Neuronal stem cell (in vitro differentiated cells): Measurements from ENCODE around the gene HOXB7.

Experiments used
- DNase-seq: peaks from one replicate; pipeline ENCODE4 v3.0.0-alpha.2; 2013; ENCODE audit warnings: low spot score
- H2AFZ ChIP-seq: one replicate; pipeline ENCODE4 v1.6.1; 2013; ENCODE audit warnings: mild to moderate bottlenecking, low read length, inconsistent platforms
- H2AK5ac ChIP-seq: 2 replicates; pipeline ENCODE4 v1.6.1; 2013; ENCODE audit warnings: low read depth, mild to moderate bottlenecking, inconsistent platforms, low read length, moderate library complexity, mixed read lengths
- H2BK120ac ChIP-seq: 2 replicates; pipeline ENCODE4 v1.6.1; 2013; ENCODE audit warnings: low read depth, mild to moderate bottlenecking, inconsistent platforms, low read length, moderate library complexity, mixed read lengths
- H2BK12ac ChIP-seq: one replicate; pipeline ENCODE4 v1.6.1; 2013; ENCODE audit warnings: low read length, inconsistent platforms
- H2BK15ac ChIP-seq: 2 replicates; pipeline ENCODE4 v1.6.1; 2013; ENCODE audit warnings: mild to moderate bottlenecking, low read length, inconsistent platforms, mixed read lengths
- H2BK5ac ChIP-seq: one replicate; pipeline ENCODE4 v1.6.1; 2013; ENCODE audit warnings: inconsistent platforms, mild to moderate bottlenecking, low read length, moderate library complexity
- H3K14ac ChIP-seq: one replicate; pipeline ENCODE4 v1.6.1; 2013; ENCODE audit warnings: low read length, inconsistent platforms
- H3K18ac ChIP-seq: 2 replicates; pipeline ENCODE4 v1.6.1; 2013; ENCODE audit warnings: low read length, inconsistent platforms
- H3K23ac ChIP-seq: 2 replicates; pipeline ENCODE4 v1.6.1; 2013; ENCODE audit warnings: low read depth, mild to moderate bottlenecking, mixed read lengths, low read length, inconsistent platforms; ENCODE audit not compliant: poor library complexity
- H3K27ac ChIP-seq: replicated peaks from 3 replicates; pipeline ENCODE4 v1.5.1; 2013; ENCODE audit warnings: low read length, inconsistent platforms
- H3K27me3 ChIP-seq, 3 experiments: 2 replicates each; pipeline ENCODE4 v1.6.1; 2013; ENCODE audit warnings: low read length in 3 of 3, mild to moderate bottlenecking in 2 of 3, inconsistent platforms in 1 of 3, low read depth in 1 of 3, mixed read lengths in 1 of 3, moderate library complexity in 1 of 3; ENCODE audit not compliant: control insufficient read depth in 3 of 3, insufficient read depth in 3 of 3
- H3K36me3 ChIP-seq, 2 donors: replicated peaks in 1 of 2; 2 replicates each; pipeline ENCODE4 v1.6.1; 2013; ENCODE audit warnings: low read length in 2 of 2; ENCODE audit not compliant: control insufficient read depth in 2 of 2, insufficient read depth in 2 of 2
- H3K4ac ChIP-seq: 2 replicates; pipeline ENCODE4 v1.6.1; 2013; ENCODE audit warnings: inconsistent platforms, mild to moderate bottlenecking, low read length, moderate library complexity
- H3K4me1 ChIP-seq, 2 donors: 1 replicate in 1 of 2; 2 replicates in 1 of 2; pipeline ENCODE4 v1.6.1; 2013; ENCODE audit warnings: low read length in 2 of 2, low read depth in 1 of 2; ENCODE audit not compliant: control insufficient read depth in 2 of 2, insufficient read depth in 1 of 2
- H3K4me2 ChIP-seq: one replicate; pipeline ENCODE4 v1.6.1; 2013; ENCODE audit warnings: mild to moderate bottlenecking, low read length, inconsistent platforms; ENCODE audit not compliant: insufficient read depth, poor library complexity, severe bottlenecking
- H3K4me3 ChIP-seq, 2 donors: 2 replicates each; pipeline ENCODE4 v1.5.1; 2013; ENCODE audit warnings: low read length in 2 of 2, mild to moderate bottlenecking in 2 of 2, inconsistent platforms in 1 of 2, moderate library complexity in 1 of 2
- H3K79me1 ChIP-seq: one replicate; pipeline ENCODE4 v1.6.1; 2013; ENCODE audit warnings: low read depth, mild to moderate bottlenecking, inconsistent platforms, low read length, moderate library complexity
- H3K9ac ChIP-seq: one replicate; pipeline ENCODE4 v1.6.1; 2013; ENCODE audit warnings: mild to moderate bottlenecking, low read depth, low read length, inconsistent platforms; ENCODE audit not compliant: poor library complexity
- H3K9me3 ChIP-seq, 2 donors: replicated peaks in 1 of 2; 2 replicates each; pipeline versions ENCODE3 to v1.6.1; 2013; ENCODE audit warnings: low read length in 2 of 2, mild to moderate bottlenecking in 2 of 2, inconsistent platforms in 1 of 2, low read depth in 1 of 2, mixed read lengths in 1 of 2, moderate library complexity in 1 of 2; ENCODE audit not compliant: control insufficient read depth in 2 of 2, insufficient read depth in 1 of 2
- H4K8ac ChIP-seq: one replicate; pipeline ENCODE4 v1.6.1; 2013; ENCODE audit warnings: low read depth, mild to moderate bottlenecking, inconsistent platforms, low read length, moderate library complexity
- H4K91ac ChIP-seq: one replicate; pipeline ENCODE4 v1.6.1; 2013; ENCODE audit warnings: low read length, low read depth, mild to moderate bottlenecking, inconsistent platforms; ENCODE audit not compliant: poor library complexity
- WGBS, 2 donors: extraction: QIAGEN DNeasy Blood & Tissue Kit; methylation state at CpG; one replicate each; pipeline ENCODE4 v1.1.7; 2013; ENCODE audit warnings: missing lambda C conversion rate in 2 of 2, mixed read lengths in 1 of 2; ENCODE audit not compliant: insufficient read length in 2 of 2, insufficient replicate concordance in 1 of 2; ENCODE audit errors: extremely low coverage in 2 of 2; 5-methylcytosine and 5-hydroxymethylcytosine counted together

HOXB7 gene

DNA sequence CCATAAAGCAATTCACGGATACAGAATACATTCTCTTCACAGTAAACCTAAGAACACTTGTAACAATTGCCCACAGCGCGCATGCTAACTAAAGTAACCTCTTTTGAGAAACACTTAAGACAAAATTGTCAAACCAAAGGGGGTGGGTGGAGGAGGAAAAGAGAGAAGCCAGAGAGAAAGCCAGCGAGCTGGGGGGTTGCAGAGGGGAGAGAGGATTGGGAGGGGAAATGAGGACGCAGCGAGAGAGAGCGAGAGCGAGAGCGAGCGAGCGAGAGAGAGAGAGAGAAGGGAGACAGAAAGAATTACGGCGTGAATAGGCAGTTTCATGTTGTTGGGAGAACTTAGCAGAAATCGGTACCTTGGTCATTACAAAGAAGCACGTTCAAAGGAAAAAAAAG lies 1.6 kb upstream of the HOXB7 start:
- Histone ChIP-seq H3K9me3 (peaks cover 4 to 10% of the 10 kb centered on the region in 2 donors), H3K4me2 (no peak overlapping the region), H3K23ac (no peak overlapping the region), H2BK120ac (no peak overlapping the region), H2AK5ac (no peak overlapping the region), H2BK5ac (no peak overlapping the region), H3K4ac (no peak overlapping the region), H2BK15ac (no peak overlapping the region), H3K18ac (no peak overlapping the region), H2AFZ (peak overlapping the region; percentile 83), H3K27ac (no peak overlapping the region), H3K36me3 (no peaks in the 10 kb centered on the region), H3K4me1 (peaks cover 0 to 3% of the 10 kb centered on the region in 2 donors), H3K9ac (no peak overlapping the region), H2BK12ac (no peak overlapping the region), H4K8ac (no peak overlapping the region), H3K79me1 (no peaks in the 10 kb centered on the region), H3K4me3 (no peak overlapping the region), H3K14ac (no peak overlapping the region), H4K91ac (no peak overlapping the region), H3K27me3 (peaks cover 71 to 98% (median 98%) of the 10 kb centered on the region in 3 experiments)
- DNase-seq, result no peak
- no CpG with 5 or more reads among the region's 15 CpGs for WGBS, 2 donors

DNA sequence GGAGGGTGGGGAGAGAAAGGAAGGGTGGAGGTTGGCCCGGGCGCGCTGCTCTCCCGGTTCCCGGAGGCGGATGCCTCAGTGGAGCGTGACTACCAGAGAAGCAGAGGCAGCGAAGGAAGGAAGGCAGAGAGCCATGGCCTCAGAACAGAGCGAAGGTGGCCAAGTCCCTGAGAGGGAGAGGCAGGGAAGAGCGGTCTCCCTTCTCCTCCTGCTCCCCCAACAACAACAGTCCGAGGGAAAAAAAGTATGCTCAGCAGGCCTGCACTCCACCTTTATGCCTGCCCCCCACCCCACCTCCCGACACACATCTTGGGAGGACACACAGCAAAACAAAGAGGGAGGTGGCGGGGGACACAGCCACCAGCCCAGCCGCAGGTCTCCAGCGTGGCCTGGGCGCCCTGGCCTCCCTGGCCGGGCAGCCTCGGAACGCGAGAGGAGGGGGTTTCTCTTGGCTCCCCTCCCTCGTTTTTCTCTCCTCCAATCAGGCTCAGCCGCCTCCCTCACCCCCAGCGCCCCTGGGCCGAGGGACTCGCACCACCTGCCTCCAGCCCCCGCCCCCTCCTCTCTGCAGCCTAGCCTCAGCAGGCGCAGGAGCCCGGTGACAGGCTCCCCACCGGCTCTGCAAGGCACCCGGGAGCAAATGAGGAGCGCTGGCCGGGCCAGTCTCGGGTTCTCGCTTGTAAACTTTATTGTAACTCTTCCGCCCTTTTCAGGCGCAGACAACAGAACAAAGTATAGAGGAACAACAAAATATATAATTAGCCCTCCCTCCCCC lies 1.1 kb upstream of the HOXB7 start:
- no peak overlapping the region for H3K27ac ChIP-seq
- H3K9ac ChIP-seq, result no peak overlapping the region
- peak overlapping the region; percentile 62 for H3K23ac ChIP-seq
- peaks cover 0 to 3% of the 10 kb centered on the region in 2 donors for H3K4me1 ChIP-seq
- H2BK5ac ChIP-seq, result no peak overlapping the region
- H2AFZ ChIP-seq, result peak overlapping the region; percentile 17
- no peak overlapping the region for H2BK15ac ChIP-seq
- no peak overlapping the region for H3K4me2 ChIP-seq
- no peak overlapping the region for H3K18ac ChIP-seq
- WGBS, 2 donors, result no CpG with 5 or more reads among the region's 36 CpGs
- peaks cover 70 to 98% (median 97%) of the 10 kb centered on the region in 3 experiments for H3K27me3 ChIP-seq
- no peak overlapping the region for H3K4ac ChIP-seq
- peak overlapping the region; percentile 49 for H3K14ac ChIP-seq
- no peak overlapping the region for H2BK12ac ChIP-seq
- H4K8ac ChIP-seq, result no peak overlapping the region
- no peaks in the 10 kb centered on the region for H3K79me1 ChIP-seq
- H3K4me3 ChIP-seq, result no peak overlapping the region
- H3K9me3 ChIP-seq, result peaks cover 4 to 10% of the 10 kb centered on the region in 2 donors
- H3K36me3 ChIP-seq, result no peaks in the 10 kb centered on the region
- no peak for DNase-seq
- H2BK120ac ChIP-seq, result no peak overlapping the region
- no peak overlapping the region for H2AK5ac ChIP-seq
- no peak overlapping the region for H4K91ac ChIP-seq

DNA sequence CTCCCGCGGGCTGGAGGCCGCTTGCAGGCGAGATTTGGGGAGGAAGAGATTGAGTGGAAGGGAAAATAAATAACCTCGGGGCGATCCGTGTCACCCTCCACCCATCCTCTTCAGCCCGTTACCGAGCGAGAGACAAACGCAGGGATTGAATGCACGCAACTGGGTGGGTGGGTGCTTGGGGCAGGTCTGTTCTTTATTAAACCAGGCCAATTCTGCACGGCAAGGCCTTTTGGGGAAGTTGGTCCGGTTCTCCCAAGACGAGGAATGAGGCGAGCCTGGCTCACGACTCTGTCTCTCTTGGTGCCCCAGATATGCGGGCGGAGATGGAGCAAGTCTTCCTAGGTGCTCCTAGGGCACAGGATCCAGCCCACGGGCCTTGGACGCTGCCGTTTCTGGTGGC lies 396 bp upstream of the HOXB7 start:
- no peak overlapping the region for H3K27ac ChIP-seq

DNA sequence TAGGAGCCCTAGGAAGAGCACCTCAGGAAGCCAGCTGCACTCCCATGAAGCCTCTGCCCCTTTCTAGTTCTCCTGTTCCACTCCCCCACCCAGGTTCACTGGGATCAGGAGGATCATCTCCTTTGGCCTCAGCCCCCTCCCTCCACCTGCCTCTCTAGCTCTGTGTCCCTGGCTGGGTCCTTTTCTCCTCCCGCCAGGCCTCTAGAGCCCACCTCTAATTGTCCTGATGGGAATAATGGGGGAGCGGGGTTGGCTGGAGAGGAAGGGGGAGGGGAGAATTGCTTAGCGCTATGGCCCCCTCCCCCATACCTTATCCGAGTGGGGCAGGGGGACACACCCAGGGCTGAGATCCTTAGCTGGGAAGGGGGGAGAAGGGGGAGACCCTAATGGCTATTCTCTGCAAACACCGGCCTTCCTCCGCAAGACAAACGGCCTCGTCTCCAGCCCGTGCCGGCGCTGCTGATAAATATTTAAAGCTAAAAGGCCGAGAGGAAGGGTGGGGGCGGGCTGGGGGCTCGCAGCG lies 997 bp downstream of the HOXB7 start:
- H3K18ac ChIP-seq, result no peak overlapping the region
- H3K27me3 ChIP-seq, result peaks cover 74 to 98% (median 97%) of the 10 kb centered on the region in 3 experiments
- no peak overlapping the region for H4K8ac ChIP-seq
- H2AFZ ChIP-seq, result peak overlapping the region; percentile 87
- no peak overlapping the region for H2BK5ac ChIP-seq
- no peak overlapping the region for H4K91ac ChIP-seq
- no CpG with 5 or more reads among the region's 15 CpGs for WGBS, 2 donors
- H3K4me1 ChIP-seq, result peaks cover 0 to 3% of the 10 kb centered on the region in 2 donors
- no peak overlapping the region for H3K4me2 ChIP-seq
- no peak overlapping the region for H3K14ac ChIP-seq
- H2AK5ac ChIP-seq, result no peak overlapping the region
- H3K23ac ChIP-seq, result peak overlapping the region; percentile 31
- no peaks in the 10 kb centered on the region for H3K79me1 ChIP-seq
- H2BK15ac ChIP-seq, result no peak overlapping the region
- H2BK120ac ChIP-seq, result no peak overlapping the region
- H3K36me3 ChIP-seq, result no peaks in the 10 kb centered on the region
- no peak for DNase-seq
- H3K9ac ChIP-seq, result no peak overlapping the region
- no peak overlapping the region for H3K4me3 ChIP-seq
- no peak overlapping the region for H3K4ac ChIP-seq
- H2BK12ac ChIP-seq, result no peak overlapping the region
- no peak overlapping the region for H3K27ac ChIP-seq
- peaks cover 5 to 14% of the 10 kb centered on the region in 2 donors for H3K9me3 ChIP-seq

More for the DNA sequence above, 396 bp upstream of the HOXB7 start:
- H2AFZ ChIP-seq, result peak overlapping the region; percentile 87
- H3K79me1 ChIP-seq, result no peaks in the 10 kb centered on the region
- H2BK5ac ChIP-seq, result no peak overlapping the region
- no peak overlapping the region for H3K14ac ChIP-seq
- no peak overlapping the region for H4K91ac ChIP-seq
- peaks cover 0 to 3% of the 10 kb centered on the region in 2 donors for H3K4me1 ChIP-seq
- no peak overlapping the region for H3K4me2 ChIP-seq
- no peak overlapping the region for H2BK12ac ChIP-seq
- DNase-seq, result no peak
- no peak overlapping the region for H2BK120ac ChIP-seq
- H3K4me3 ChIP-seq, result peak overlapping the region in 1 of 2 donors; percentile 34
- no peak overlapping the region for H2BK15ac ChIP-seq
- no CpG with 5 or more reads among the region's 22 CpGs for WGBS, 2 donors
- H2AK5ac ChIP-seq, result no peak overlapping the region
- H3K18ac ChIP-seq, result no peak overlapping the region
- no peak overlapping the region for H3K4ac ChIP-seq
- H3K9ac ChIP-seq, result no peak overlapping the region
- no peak overlapping the region for H3K23ac ChIP-seq
- no peaks in the 10 kb centered on the region for H3K36me3 ChIP-seq
- H3K9me3 ChIP-seq, result peaks cover 4 to 14% of the 10 kb centered on the region in 2 donors
- H3K27me3 ChIP-seq, result peaks cover 71 to 98% (median 97%) of the 10 kb centered on the region in 3 experiments
- H4K8ac ChIP-seq, result no peak overlapping the region
